ENCODE data around the gene CYB5R3.
A peak's percentile ranks its signal among the peaks of the same experiment; 100 is the strongest.
"Not testable (repeated sequence)": the region's sequence is repeated elsewhere in the genome, so short reads cannot be mapped to it uniquely, and the experiment has no call there.

The CYB5R3 gene

DNA sequence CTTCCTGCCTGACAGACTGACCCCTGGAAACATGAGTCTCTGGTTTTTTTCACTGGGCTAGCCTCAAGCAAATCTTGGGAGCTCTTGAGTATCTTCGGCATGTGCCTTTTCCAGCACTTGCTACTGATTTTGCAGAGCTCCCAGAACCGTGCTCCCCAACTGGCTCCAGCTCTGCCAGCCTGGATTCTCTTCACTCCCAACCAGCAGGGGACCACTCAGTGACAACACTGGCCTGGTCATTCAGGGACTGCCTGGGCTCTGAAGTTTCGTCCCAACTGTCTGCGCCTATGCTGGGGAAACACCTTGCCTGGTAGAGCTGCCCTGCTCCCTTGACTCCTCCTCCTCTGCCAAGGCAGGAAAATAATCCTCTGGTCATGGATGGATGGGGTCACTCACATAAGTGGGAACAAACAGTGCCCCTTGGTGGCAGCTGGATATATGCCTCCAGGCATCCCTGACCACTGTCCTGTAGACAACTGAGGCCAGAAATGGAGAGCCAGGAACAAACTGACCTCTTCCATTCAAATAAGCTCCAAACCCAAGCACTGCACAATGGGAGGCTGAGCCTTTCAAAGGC is 64.7 kb downstream of the CYB5R3 start:
- H3K27ac ChIP-seq, result no peak overlapping the region
- no peak for TF ChIP-seq ZFX (IDR thresholded peaks at IDR 0.05; ENCODE audit: borderline replicate concordance)
- TF ChIP-seq, protein P1, sequence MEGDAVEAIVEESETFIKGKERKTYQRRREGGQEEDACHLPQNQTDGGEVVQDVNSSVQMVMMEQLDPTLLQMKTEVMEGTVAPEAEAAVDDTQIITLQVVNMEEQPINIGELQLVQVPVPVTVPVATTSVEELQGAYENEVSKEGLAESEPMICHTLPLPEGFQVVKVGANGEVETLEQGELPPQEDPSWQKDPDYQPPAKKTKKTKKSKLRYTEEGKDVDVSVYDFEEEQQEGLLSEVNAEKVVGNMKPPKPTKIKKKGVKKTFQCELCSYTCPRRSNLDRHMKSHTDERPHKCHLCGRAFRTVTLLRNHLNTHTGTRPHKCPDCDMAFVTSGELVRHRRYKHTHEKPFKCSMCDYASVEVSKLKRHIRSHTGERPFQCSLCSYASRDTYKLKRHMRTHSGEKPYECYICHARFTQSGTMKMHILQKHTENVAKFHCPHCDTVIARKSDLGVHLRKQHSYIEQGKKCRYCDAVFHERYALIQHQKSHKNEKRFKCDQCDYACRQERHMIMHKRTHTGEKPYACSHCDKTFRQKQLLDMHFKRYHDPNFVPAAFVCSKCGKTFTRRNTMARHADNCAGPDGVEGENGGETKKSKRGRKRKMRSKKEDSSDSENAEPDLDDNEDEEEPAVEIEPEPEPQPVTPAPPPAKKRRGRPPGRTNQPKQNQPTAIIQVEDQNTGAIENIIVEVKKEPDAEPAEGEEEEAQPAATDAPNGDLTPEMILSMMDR (IDR thresholded peaks at IDR 0.05), result no peak

GRCh38 chr22:42582987-42583386 is 66.2 kb downstream of the CYB5R3 start:
- TF ChIP-seq, protein P1 (IDR thresholded peaks at IDR 0.05), result no peak
- no peak for TF ChIP-seq ZFX (IDR thresholded peaks at IDR 0.05; ENCODE audit: borderline replicate concordance)
- H3K27ac ChIP-seq, result peak overlapping the region; percentile 83

DNA sequence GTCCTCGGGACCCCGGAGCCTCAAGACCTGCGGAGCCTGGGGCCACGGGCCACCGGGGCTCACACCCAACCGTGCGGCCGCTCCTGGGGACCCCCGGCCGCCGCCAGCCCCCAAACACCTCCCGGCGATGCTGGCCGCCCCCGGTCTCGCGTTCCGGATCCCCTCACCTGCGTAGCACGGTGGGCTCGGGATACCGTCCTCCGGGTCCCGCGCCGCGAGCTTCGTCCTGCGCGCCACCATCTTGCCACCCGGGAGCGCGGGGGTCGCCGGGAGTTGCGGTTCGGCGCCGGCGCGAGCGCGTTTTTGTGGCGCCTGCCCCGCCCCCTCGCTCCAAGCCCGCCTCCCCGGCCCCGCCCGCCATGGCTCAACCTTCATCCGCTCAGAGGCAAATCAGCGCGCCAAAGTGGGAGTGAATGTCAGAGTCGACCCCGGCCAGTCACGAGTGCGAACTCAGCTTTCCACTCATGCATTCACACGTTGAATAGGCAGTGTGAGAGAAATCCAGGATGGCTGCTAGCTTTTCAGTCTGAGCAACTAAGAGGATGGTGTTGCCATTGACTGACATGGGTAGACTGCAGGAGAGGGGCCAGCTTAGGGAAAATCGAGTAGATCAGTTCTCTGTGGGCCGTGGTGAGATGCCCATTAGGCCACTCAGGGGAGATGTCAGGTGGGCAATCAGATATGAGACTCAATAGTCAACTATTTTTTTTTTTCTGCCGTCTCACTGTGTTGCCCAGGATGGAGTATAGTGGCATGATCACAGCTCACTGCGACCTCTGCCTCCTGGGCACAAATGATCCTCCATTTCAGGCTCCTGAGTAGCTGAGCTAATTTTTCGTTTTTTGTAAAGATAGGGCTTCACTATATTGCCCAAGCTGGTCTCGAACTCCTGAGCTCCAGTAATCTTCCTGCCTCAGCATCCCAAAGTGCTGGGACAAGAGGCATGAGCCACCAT is 67.2 kb downstream of the CYB5R3 start:
- TF ChIP-seq, protein P1 (IDR thresholded peaks at IDR 0.05), result no peak
- no peak for TF ChIP-seq ZFX (IDR thresholded peaks at IDR 0.05; ENCODE audit: borderline replicate concordance)
- peak overlapping the region; percentile 83 for H3K27ac ChIP-seq

GRCh38 chr22:42581194-42581761 is 67.9 kb downstream of the CYB5R3 start:
- H3K27ac ChIP-seq, result peak overlapping the region; percentile 83

GRCh38 chr22:42580040-42580439 is 69.2 kb downstream of the CYB5R3 start:
- not testable (repeated sequence) for H3K27ac ChIP-seq

DNA sequence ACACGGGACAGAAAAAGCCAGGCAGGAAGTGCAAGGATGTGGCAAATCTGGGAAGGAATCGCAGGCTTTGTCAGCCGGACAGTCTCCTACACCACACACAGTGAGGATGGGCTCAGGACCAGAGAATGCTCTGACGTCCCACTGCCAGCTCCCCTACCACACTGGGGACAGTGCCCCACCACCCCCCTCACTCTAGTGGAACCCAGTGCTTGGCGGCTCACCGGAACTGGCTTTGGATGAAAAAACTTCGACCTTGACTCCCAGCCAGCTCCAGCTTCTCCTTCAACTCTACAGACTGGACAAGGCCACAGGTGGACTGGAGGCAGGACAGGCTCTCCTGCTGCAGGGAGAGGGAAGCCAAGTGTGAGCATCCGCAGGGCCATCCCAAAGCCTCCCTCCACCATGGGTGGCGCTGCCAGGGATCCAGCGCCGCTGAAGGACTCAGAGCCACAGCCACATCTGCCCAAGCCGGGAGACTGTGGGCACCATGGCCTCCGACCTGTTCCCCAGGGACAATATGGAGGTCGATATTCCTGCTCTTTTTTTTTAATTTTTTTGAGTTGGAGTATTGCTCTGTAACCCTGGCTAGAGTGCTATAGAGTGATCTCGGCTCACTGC is 71.5 kb downstream of the CYB5R3 start:
- TF ChIP-seq, protein P1 (IDR thresholded peaks at IDR 0.05), result no peak
- TF ChIP-seq ZFX (IDR thresholded peaks at IDR 0.05; ENCODE audit: borderline replicate concordance), result no peak
- H3K27ac ChIP-seq, result no peak overlapping the region

DNA sequence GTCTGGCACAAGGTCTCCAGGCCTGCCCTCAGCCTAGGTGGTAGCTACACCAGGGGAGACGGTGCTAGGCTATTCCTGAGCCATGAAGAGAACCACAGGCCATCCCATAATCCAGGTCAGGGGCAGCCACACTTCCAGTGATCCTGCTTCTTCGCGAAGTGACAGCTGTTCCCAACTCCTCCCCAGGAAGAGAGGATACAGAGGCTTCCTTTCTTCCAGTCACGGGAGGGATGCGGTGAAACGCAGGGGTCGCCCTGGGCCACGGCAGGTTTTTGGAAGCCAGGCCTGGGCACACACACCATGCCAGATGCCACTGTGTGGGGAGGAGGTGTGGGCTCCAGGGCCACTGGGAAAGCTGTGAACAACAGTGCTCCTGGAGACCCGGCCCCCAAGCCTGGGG is 72.1 kb downstream of the CYB5R3 start:
- not testable (repeated sequence) for H3K27ac ChIP-seq

GRCh38 chr22:42575996-42576574 is 73.1 kb downstream of the CYB5R3 start:
- not testable (repeated sequence) for H3K27ac ChIP-seq

DNA sequence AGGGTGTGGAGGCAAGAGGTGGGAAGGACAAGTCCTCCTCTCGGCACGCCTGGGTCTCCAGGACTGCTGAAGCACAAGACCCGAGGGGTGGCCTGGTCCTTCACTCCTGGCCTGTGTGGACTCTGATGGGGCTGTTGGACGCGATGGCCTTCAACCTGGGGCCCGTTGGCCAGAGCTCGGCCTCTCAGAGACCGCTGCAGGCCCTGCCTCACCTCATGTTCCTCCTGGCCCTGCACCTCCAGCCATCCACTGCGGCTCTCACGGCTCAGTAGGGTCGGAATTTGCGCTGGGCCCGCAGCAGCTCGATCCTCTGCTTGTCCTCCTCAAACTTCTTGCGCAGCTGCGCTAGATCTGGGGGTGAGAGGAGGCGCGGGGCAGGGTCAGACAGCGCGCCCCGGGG is 74.7 kb downstream of the CYB5R3 start:
- not testable (repeated sequence) for H3K27ac ChIP-seq

DNA sequence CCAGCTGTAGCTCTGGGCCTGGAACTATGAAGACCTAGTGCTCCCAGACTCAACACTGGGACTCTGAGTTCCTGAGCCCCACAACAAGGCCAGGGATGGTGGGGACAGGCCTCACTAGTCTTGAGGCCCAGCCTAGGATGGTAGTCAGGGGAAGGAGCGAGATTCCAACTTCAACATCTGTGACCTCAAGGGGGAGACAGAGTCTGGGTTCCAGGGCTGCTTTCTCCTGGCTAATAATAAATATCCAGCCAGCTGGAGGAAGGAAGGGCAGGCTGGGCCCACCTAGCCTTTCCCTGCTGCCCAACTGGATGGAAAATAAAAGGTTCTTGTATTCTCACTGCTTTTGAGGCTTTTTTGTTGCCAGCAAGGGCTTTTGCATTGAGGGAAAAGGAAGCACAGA is 75.1 kb downstream of the CYB5R3 start:
- not testable (repeated sequence) for H3K27ac ChIP-seq

- not testable (repeated sequence) for H3K27ac ChIP-seq
Measured at GRCh38 chr22:42571068-42571467, 78.1 kb downstream of the CYB5R3 start.

DNA sequence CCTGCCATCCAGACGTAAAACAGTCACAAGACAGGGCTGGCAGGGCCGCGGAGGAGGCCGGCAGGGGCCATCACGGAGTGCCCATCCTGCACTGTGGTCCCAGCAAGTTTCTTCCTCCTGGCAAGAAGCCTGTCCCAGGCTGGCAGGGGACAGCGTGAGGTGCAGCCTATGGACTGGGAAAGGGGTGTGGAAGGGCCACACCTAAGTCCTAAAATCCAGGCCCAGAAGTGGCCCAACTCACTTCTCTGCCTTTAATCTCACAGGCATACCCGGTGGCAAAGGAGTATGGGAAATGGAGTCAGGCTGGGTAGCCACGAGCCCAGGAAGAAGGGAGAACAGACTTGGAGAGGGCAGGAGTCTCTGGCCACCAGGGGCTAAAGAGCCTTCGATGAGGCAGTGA is 78.6 kb downstream of the CYB5R3 start:
- H3K27ac ChIP-seq, result not testable (repeated sequence)

DNA sequence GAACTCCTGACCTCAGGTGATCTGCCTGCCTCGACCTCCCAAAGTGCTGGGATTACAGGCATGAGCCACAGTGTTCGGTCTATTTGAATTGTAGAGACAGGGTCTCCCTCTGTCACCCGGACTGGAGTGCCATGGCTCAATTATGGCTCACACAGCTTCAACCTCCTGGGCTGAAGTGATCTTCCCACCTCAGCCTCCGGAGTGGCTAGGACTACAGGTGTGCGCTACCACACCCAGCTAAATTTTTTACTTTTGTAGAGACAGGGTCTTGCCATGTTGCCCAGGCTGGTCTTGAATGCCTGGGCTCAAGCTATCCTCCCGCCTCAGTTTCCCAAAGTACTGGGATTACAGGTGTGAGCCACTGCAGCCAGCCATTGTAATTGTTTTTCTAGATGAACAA is 81.2 kb downstream of the CYB5R3 start:
- not testable (repeated sequence) for H3K27ac ChIP-seq

Measured in 22Rv1 (cell line).